HCT116 (cell line): ENCODE results near the gene SH3BP1. TPM values are rescaled to one million over a fixed set of nuclear protein-coding genes. Genes with fewer than 3 reads are reported as not detected.
"Not testable (repeated sequence)": the region's sequence is repeated elsewhere in the genome, so short reads cannot be mapped to it uniquely, and the experiment has no call there.

ENCODE experiments used
- ATAC-seq: fragments of 200-7000 bp; cut with Tn5 transposase; 2 replicates; pipeline ENCODE4 v1.9.1; 2020; ENCODE audit warnings: mild to moderate bottlenecking, moderate library complexity
- BruUV-seq: library from RNA; stranded (reverse); fragments of 400-500 nt; replicated peaks from 2 replicates; lab custom pipeline; 2021; lab: Mats Ljungman, UMichigan
- CTCF ChIA-PET: fragments of 300-600 bp; sonication (Branson Sonifier 250); formaldehyde crosslinking; loops from one replicate; lab custom pipeline; 2021; ENCODE audit warnings: antibody characterized with exemption; lab: Charles Lee
- POLR2A ChIA-PET: fragments of 300-600, 350-600 bp; sonication (Branson Sonifier 250); formaldehyde crosslinking; loops from one replicate; lab custom pipeline; 2021; ENCODE audit warnings: antibody characterized with exemption; lab: Charles Lee
- RAD21 ChIA-PET, 2 experiments: fragments of 300-600 bp; sonication (Branson Sonifier 250); formaldehyde crosslinking; loops; one replicate each; lab custom pipeline; 2023; ENCODE audit warnings: low total read pairs in 2 of 2; ENCODE audit not compliant: uncharacterized antibody in 2 of 2, unreplicated experiment in 2 of 2, low non-redundant PET in 1 of 2; lab: Charles Lee
- DNase-seq: peaks from one replicate; pipeline ENCODE4 v3.0.0-alpha.2; 2010; ENCODE audit warnings: low read depth, low spot score
- H2AFZ ChIP-seq: fragments of 200-600 bp; shearing (Covaris generic), sonication (generic); 2 replicates; pipeline ENCODE4 v1.6.1; 2017; ENCODE audit warnings: low read depth, mixed run types, mixed read lengths, antibody characterized with exemption, low read length; ENCODE audit not compliant: poor library complexity, severe bottlenecking
- H3K27ac ChIP-seq: 2 replicates; pipeline ENCODE4 v1.5.1; 2012; ENCODE audit warnings: low read depth, low read length
- H3K27me3 ChIP-seq: fragments of 200-600 bp; sonication (generic); 2 replicates; pipeline ENCODE4 v1.6.1; 2016; ENCODE audit warnings: mixed run types, low read length, mixed read lengths; ENCODE audit not compliant: insufficient read depth
- H3K36me3 ChIP-seq, 2 experiments: fragments of 200-500 bp in 1 of 2; fragments of 200-600 bp in 1 of 2; sonication (Bioruptor generic) in 1 of 2; sonication (generic) in 1 of 2; 2 replicates each; pipeline versions ENCODE4 v1.5.1 to v1.6.1; 2014 to 2016; ENCODE audit warnings: low read length in 2 of 2, inconsistent platforms in 1 of 2, mixed read lengths in 1 of 2, mixed run types in 1 of 2; ENCODE audit not compliant: insufficient read depth in 2 of 2, control insufficient read depth in 1 of 2
- H3K4me1 ChIP-seq, 2 experiments: fragments of 200-600 bp in 1 of 2; sonication (generic) in 1 of 2; 2 replicates each; pipeline versions ENCODE4 v1.5.1 to v1.6.1; 2012 to 2017; ENCODE audit warnings: low read length in 2 of 2, inconsistent platforms in 1 of 2, mild to moderate bottlenecking in 1 of 2, mixed read lengths in 1 of 2, mixed run types in 1 of 2, moderate library complexity in 1 of 2; ENCODE audit not compliant: insufficient read depth in 2 of 2, control insufficient read depth in 1 of 2
- H3K4me2 ChIP-seq: fragments of 200-600 bp; sonication (generic); 2 replicates; pipeline ENCODE4 v1.6.1; 2017; ENCODE audit warnings: mixed run types, low read length, mixed read lengths
- H3K4me3 ChIP-seq, 2 experiments: fragments of 200-600 bp in 1 of 2; sonication (generic) in 1 of 2; replicated peaks in 1 of 2; 2 replicates each; pipeline ENCODE4 v1.5.1; 2011 to 2016; ENCODE audit warnings: low read length in 2 of 2, control low read depth in 1 of 2, low read depth in 1 of 2, mild to moderate bottlenecking in 1 of 2, mixed read lengths in 1 of 2, mixed run types in 1 of 2
- H3K79me2 ChIP-seq: fragments of 200-600 bp; sonication (generic); 2 replicates; pipeline ENCODE4 v1.6.1; 2017; ENCODE audit warnings: mild to moderate bottlenecking, mixed run types, low read length, moderate library complexity, mixed read lengths; ENCODE audit not compliant: insufficient read depth
- H3K9ac ChIP-seq: fragments of 200-600 bp; sonication (generic); 2 replicates; pipeline ENCODE4 v1.6.1; 2016; ENCODE audit warnings: low read length, mixed read lengths
- H3K9me2 ChIP-seq: fragments of 200-600 bp; sonication (generic), shearing (Covaris generic); 2 replicates; pipeline ENCODE4 v1.6.1; 2017; ENCODE audit warnings: mixed run types, mild to moderate bottlenecking, moderate library complexity; ENCODE audit not compliant: insufficient read depth
- H3K9me3 ChIP-seq, 2 experiments: fragments of 200-500 bp in 1 of 2; fragments of 200-600 bp in 1 of 2; sonication (Bioruptor generic) in 1 of 2; sonication (generic) in 1 of 2; 2 replicates each; pipeline ENCODE4 v1.6.1; 2014 to 2017; ENCODE audit warnings: low read length in 2 of 2, mixed read lengths in 2 of 2, inconsistent platforms in 1 of 2, low read depth in 1 of 2, mild to moderate bottlenecking in 1 of 2, mixed run types in 1 of 2, moderate library complexity in 1 of 2; ENCODE audit not compliant: control insufficient read depth in 1 of 2, insufficient read depth in 1 of 2
- H4K20me1 ChIP-seq: fragments of 200-600 bp; sonication (generic), shearing (Covaris generic); 2 replicates; pipeline ENCODE4 v1.6.1; 2017; ENCODE audit warnings: mixed run types, mild to moderate bottlenecking, moderate library complexity; ENCODE audit not compliant: insufficient read depth
- CBX3 ChIP-seq: IDR thresholded peaks from 2 replicates; pipeline ENCODE4 v1.6.1; 2012; ENCODE audit warnings: low read depth
- CEBPB ChIP-seq: IDR thresholded peaks from 2 replicates; pipeline ENCODE4 v1.6.1; 2012; ENCODE audit warnings: low read depth
- CTCF ChIP-seq, 3 experiments: fragments of 200-600 bp in 1 of 3; sonication (generic) in 1 of 3; IDR thresholded peaks in 2 of 3; conservative IDR thresholded peaks in 1 of 3; 2 replicates each; pipeline ENCODE4 v1.5.1; 2012 to 2017; ENCODE audit warnings: low read depth in 2 of 3, low read length in 2 of 3, antibody characterized with exemption in 1 of 3, borderline replicate concordance in 1 of 3, control low read depth in 1 of 3, mild to moderate bottlenecking in 1 of 3, mixed read lengths in 1 of 3, mixed run types in 1 of 3, moderate library complexity in 1 of 3; ENCODE audit not compliant: insufficient read depth in 1 of 3
- ELF1 ChIP-seq: IDR thresholded peaks from 2 replicates; pipeline ENCODE4 v1.6.1; 2012; ENCODE audit warnings: low read depth, borderline replicate concordance
- EZH2 ChIP-seq: fragments of 200-600 bp; sonication (generic); IDR thresholded peaks from 2 replicates; pipeline ENCODE4 v1.6.1; 2017; ENCODE audit warnings: antibody characterized with exemption, mixed run types
- EZH2phosphoT487 ChIP-seq: fragments of 200-600 bp; IDR thresholded peaks from 2 replicates; pipeline ENCODE4 v1.6.1; 2018; ENCODE audit warnings: antibody characterized with exemption, borderline replicate concordance
- JUND ChIP-seq: IDR thresholded peaks from 2 replicates; pipeline ENCODE4 v1.6.1; 2012
- POLR2A ChIP-seq: IDR thresholded peaks from 2 replicates; pipeline ENCODE4 v1.7.0; 2011; ENCODE audit warnings: borderline replicate concordance; ENCODE audit not compliant: insufficient read depth, insufficient read length; ENCODE audit errors: extremely low read depth
- REST ChIP-seq: IDR thresholded peaks from 2 replicates; pipeline ENCODE4 v1.6.1; 2012; ENCODE audit warnings: low read depth
- SIN3A ChIP-seq: IDR thresholded peaks from 2 replicates; pipeline ENCODE4 v1.6.1; 2012; ENCODE audit warnings: low read depth
- SRF ChIP-seq: IDR thresholded peaks from 2 replicates; pipeline ENCODE4 v1.6.1; 2012; ENCODE audit warnings: low read depth
- ZFX ChIP-seq: fragments of 450-650 bp; IDR thresholded peaks from 2 replicates; pipeline ENCODE4 v1.6.1; 2017
- intact Hi-C: fragments of 100-400 bp; cut with micrococcal nuclease; formaldehyde crosslinking; loops from 2 replicates; pipeline ENCODE4 v1.10.0; 2022
- total RNA-seq: library from RNA; stranded (reverse); gene quantifications from one replicate; pipeline ENCODE4 v1.2.1, GENCODE V29; 2021; ENCODE audit not compliant: unreplicated experiment
- TF ChIP-seq, protein P1 (sequence below): IDR thresholded peaks from 2 replicates; pipeline ENCODE4 v1.6.1; 2011; ENCODE audit warnings: mild to moderate bottlenecking, low read length, moderate library complexity; ENCODE audit not compliant: insufficient replicate concordance; ENCODE audit errors: extremely low read depth
- TF ChIP-seq, protein P2 (sequence below): IDR thresholded peaks from 2 replicates; pipeline ENCODE4 v1.6.1; 2012

SH3BP1 gene
- total RNA-seq, 1 experiment from 2014 or later, result 48.4 TPM

- Histone ChIP-seq H2AFZ (no peak overlapping the region), H3K4me2 (no peak overlapping the region), H3K36me3 (peaks cover 10 to 40% of the 10 kb centered on the region in 2 experiments; a peak in 3 of 4 replicates), H3K27me3 (no peaks in the 10 kb centered on the region), H3K27ac (no peak overlapping the region), H3K9me3 (no peaks in the 10 kb centered on the region), H4K20me1 (peaks cover 4% of the 10 kb centered on the region; the same call in 1 of the 2 replicates), H3K9ac (no peak overlapping the region), H3K9me2 (no peaks in the 10 kb centered on the region), H3K4me3 (no peak overlapping the region), H3K79me2 (peaks cover 15% of the 10 kb centered on the region; the same call in 1 of the 2 replicates), H3K4me1 (peaks cover 24 to 43% of the 10 kb centered on the region in 2 experiments)
- ATAC-seq (no peak), DNase-seq (no peak)
- ChIA-PET POLR2A (no interaction called here), RAD21 (no interaction called here), CTCF (interaction anchor here (1.1 kb wide), 1 partner anchor 49 kb away, joined by 3 read pairs; no protein-coding TSS in a partner anchor)
- no TSS peak for BruUV-seq
- intact Hi-C loops, result no loop called here
- TF ChIP-seq, protein P1, sequence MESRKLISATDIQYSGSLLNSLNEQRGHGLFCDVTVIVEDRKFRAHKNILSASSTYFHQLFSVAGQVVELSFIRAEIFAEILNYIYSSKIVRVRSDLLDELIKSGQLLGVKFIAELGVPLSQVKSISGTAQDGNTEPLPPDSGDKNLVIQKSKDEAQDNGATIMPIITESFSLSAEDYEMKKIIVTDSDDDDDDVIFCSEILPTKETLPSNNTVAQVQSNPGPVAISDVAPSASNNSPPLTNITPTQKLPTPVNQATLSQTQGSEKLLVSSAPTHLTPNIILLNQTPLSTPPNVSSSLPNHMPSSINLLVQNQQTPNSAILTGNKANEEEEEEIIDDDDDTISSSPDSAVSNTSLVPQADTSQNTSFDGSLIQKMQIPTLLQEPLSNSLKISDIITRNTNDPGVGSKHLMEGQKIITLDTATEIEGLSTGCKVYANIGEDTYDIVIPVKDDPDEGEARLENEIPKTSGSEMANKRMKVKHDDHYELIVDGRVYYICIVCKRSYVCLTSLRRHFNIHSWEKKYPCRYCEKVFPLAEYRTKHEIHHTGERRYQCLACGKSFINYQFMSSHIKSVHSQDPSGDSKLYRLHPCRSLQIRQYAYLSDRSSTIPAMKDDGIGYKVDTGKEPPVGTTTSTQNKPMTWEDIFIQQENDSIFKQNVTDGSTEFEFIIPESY, result no peak
- no peak for TF ChIP-seq SIN3A
- TF ChIP-seq POLR2A, result no peak
- TF ChIP-seq REST, result no peak
- no peak for TF ChIP-seq CTCF (IDR thresholded peaks at IDR 0.05 in 2 of 3, conservative IDR thresholded peaks at IDR 0.05 in 1 of 3; ENCODE audit: borderline replicate concordance in 1 of 3, insufficient read depth in 1 of 3, low read depth in 2 of 3, low read length in 2 of 3)
- TF ChIP-seq EZH2, result no peak
- TF ChIP-seq, protein P2, sequence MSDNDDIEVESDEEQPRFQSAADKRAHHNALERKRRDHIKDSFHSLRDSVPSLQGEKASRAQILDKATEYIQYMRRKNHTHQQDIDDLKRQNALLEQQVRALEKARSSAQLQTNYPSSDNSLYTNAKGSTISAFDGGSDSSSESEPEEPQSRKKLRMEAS, result no peak
- no peak for TF ChIP-seq CBX3
- TF ChIP-seq ZFX, result no peak
- TF ChIP-seq SRF, result no peak
- TF ChIP-seq EZH2phosphoT487, result no peak
- TF ChIP-seq ELF1, result no peak
- no peak for TF ChIP-seq JUND
- no peak for TF ChIP-seq CEBPB
These were observed 53.3 kb downstream of the SH3BP1 start for GRCh38 chr22:37692627-37693285.

DNA sequence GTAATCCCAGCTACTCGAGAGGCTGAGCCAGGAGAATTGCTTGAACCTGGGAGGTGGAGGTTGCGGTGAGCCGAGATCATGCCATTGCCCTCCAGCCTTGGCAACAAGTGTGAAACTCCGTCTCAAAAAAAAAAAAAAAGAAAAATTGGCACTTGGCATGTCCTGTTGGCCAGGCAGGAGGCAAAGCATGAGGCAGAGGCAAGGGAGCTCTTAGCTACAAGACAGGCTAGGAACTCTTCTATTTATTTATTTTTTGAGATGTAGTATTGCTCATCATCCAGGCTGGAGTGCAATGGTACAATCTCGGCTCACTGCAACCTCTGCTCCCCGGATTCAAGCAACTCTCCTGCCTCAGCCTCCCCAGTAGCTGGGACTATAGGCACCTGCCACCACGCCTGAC, 54.7 kb downstream of the SH3BP1 start:
- H4K20me1 ChIP-seq, BruUV-seq, intact Hi-C loops, H3K79me2 ChIP-seq, POLR2A ChIA-PET, DNase-seq, H3K27ac ChIP-seq, H3K27me3 ChIP-seq, H3K4me3 ChIP-seq, RAD21 ChIA-PET, H3K9ac ChIP-seq, H3K9me3 ChIP-seq, CTCF ChIA-PET, ATAC-seq, H3K9me2 ChIP-seq, H2AFZ ChIP-seq, H3K4me2 ChIP-seq: not testable (repeated sequence)
- H3K4me1 ChIP-seq, result peaks cover 15 to 30% of the 10 kb centered on the region in 2 experiments
- H3K36me3 ChIP-seq, result peaks cover 10 to 28% of the 10 kb centered on the region in 2 experiments; a peak in 3 of 4 replicates
